ENCODE measurements around the gene WWC2. TPM values are rescaled to one million over a fixed set of nuclear protein-coding genes. Genes with fewer than 3 reads are reported as not detected.
"Not testable (repeated sequence)": the region's sequence is repeated elsewhere in the genome, so short reads cannot be mapped to it uniquely, and the experiment has no call there.

WWC2 gene
- total RNA-seq, 2 experiments from 2014 or later: 0.91 to 1.2 TPM

DNA sequence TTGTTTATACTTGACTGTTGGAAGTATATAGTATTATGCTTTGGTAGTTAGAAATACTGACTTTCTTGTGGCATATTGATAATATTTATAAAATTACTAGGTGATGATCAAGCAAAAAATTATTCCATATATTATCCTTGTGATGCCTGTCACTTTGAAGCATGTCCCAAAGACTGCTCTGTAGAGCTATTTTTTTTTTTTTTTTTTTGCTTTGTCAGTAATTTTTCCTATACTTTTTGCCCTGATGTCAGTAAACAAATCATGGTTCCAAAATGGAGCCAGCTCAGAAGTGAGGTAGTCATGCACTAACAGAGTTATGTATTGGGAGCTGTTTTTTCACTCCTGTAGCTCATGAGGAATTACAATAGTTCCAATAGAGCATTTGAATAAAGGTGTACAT is 11.2 kb downstream of the WWC2 start:
- ATAC-seq (ENCODE audit: low read depth) (no peak), DNase-seq (no peak)
- Mint-ChIP-seq H3K4me3 (no peak overlapping the region), H3K36me3 (no peaks in the 10 kb centered on the region), H3K4me1 (no peaks in the 10 kb centered on the region), H3K9me3 (no peaks in the 10 kb centered on the region), H3K27ac (no peak overlapping the region), H3K27me3 (peaks cover 9% of the 10 kb centered on the region)
- POLR2A ChIA-PET: interaction anchor here (0.7 kb wide), 1 partner anchor 37 kb away, joined by 8 read pairs; no protein-coding TSS in a partner anchor

DNA sequence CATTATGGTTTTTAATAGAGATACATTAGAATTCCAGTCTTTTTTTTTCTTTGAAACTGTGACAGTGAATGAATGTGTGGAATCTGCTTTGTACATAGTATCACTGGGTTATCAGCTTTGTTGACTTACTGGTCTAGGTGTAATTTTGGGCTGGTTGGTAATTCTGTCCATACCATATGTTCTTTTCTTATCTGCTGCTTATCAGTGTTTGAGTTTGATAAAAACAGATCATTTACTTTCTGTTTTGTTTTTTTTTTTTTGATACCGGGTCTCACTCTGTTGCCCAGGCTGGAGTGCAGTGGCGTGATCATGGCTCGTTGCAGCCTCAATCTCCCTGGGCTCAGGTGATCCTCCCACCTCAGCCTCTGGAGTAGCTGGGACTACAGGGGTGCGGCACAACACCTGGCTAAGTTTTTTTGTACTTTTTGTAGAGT is 12.4 kb downstream of the WWC2 start:
- H3K27ac Mint-ChIP-seq: no peak overlapping the region
- ATAC-seq (ENCODE audit: low read depth): no peak
- no peaks in the 10 kb centered on the region for H3K9me3 Mint-ChIP-seq
- no peaks in the 10 kb centered on the region for H3K36me3 Mint-ChIP-seq
- H3K4me1 Mint-ChIP-seq: no peaks in the 10 kb centered on the region
- POLR2A ChIA-PET: no interaction called here
- H3K27me3 Mint-ChIP-seq: peaks cover 11% of the 10 kb centered on the region
- no peak for DNase-seq
- no peak overlapping the region for H3K4me3 Mint-ChIP-seq

DNA sequence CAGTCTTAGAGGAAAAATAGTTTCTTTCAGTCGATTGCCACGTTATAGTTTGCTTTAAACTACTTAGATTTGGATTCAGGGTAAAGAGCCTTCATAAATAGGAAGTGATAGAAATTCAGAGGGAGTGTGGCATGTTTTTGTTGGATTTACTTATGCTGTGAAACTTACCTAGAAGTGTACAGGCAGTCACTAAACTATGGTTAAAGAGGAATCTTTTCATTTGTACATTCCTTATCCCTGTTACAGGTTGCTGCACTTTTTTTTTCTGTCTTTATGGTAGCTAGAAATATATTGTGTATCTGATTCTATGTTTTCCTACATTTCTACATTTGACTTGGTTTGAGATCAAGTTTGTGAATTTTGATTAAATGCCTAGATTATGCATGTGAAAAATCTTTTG is 19.1 kb downstream of the WWC2 start:
- ATAC-seq (ENCODE audit: low read depth): no peak
- Mint-ChIP-seq H3K4me3 (no peak overlapping the region), H3K27me3 (peaks cover 11% of the 10 kb centered on the region), H3K27ac (no peak overlapping the region), H3K36me3 (no peaks in the 10 kb centered on the region), H3K9me3 (no peaks in the 10 kb centered on the region), H3K4me1 (no peaks in the 10 kb centered on the region)
- DNase-seq: no peak
- POLR2A ChIA-PET: no interaction called here

DNA sequence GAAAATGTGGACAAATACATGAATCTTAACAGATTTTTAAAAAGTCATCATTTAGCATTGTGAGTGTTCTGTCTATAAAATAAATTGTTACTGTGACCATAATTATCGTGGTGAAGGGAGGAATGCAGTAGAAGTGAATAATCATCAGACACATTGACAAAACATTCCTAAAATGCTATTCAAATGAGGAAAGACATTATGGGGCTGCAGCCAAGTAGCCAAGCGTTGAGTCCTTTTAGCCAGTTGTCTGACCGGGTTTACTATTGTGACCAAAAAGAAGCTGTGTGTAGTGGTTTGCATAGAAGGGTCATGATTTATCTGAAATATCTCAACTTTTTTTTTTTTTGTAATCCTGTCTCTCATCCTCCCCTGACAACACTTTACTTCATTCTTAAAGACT is 19.5 kb downstream of the WWC2 start:
- Mint-ChIP-seq H3K27me3 (peaks cover 10% of the 10 kb centered on the region), H3K4me3 (no peak overlapping the region), H3K27ac (no peak overlapping the region), H3K36me3 (no peaks in the 10 kb centered on the region), H3K9me3 (no peaks in the 10 kb centered on the region), H3K4me1 (no peaks in the 10 kb centered on the region)
- DNase-seq (no peak), ATAC-seq (ENCODE audit: low read depth) (no peak)
- POLR2A ChIA-PET: no interaction called here

DNA sequence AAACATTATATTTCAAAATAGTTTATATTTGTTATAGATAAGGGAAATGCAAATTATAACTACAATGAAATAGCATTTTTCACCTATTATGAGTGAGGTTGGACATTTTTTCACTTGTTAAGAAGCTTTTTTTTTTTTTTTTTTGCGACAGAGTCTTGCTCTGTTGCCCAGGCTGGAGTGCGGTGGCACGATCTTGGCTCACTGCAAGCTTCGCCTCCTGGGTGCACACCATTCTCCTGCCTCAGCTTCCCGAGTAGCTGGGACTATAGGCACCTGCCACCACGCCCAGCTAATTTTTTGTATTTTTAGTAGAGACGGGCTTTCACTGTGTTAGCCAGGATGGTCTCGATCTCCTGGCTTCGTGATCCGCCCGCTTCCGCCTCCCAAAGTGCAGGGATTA is 22.6 kb downstream of the WWC2 start:
- H3K36me3 Mint-ChIP-seq; H3K27ac Mint-ChIP-seq; DNase-seq; H3K4me1 Mint-ChIP-seq; H3K27me3 Mint-ChIP-seq; H3K9me3 Mint-ChIP-seq; POLR2A ChIA-PET; H3K4me3 Mint-ChIP-seq; ATAC-seq (ENCODE audit: low read depth): not testable (repeated sequence)

GRCh38 chr4:183124228-183124627 is 25.2 kb downstream of the WWC2 start:
- H3K36me3 Mint-ChIP-seq: no peaks in the 10 kb centered on the region
- no peak overlapping the region for H3K4me3 Mint-ChIP-seq
- no peaks in the 10 kb centered on the region for H3K9me3 Mint-ChIP-seq
- no peaks in the 10 kb centered on the region for H3K4me1 Mint-ChIP-seq
- ATAC-seq (ENCODE audit: low read depth): no peak
- POLR2A ChIA-PET: no interaction called here
- DNase-seq: no peak
- no peak overlapping the region for H3K27ac Mint-ChIP-seq
- peaks cover 9% of the 10 kb centered on the region for H3K27me3 Mint-ChIP-seq

DNA sequence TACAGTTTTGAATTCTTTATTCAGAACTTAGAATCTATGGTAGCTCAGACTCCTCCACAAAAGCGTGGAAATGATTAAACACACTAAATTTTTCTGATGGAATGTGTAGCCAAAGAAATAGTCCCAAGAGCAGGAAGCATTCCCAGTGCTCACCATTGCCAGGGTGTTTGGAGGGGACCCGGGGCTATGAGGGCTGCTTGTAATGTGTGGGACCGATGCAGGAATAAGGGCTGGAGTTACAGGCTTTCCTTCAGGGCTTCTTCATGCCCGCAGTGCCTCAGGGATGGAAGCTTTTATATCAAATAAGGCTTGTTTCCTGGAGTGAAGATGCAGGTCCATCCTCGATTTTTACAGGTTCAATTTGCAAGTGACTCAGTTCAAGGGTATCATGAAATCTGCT is 25.8 kb downstream of the WWC2 start:
- H3K4me1 Mint-ChIP-seq: no peaks in the 10 kb centered on the region
- H3K4me3 Mint-ChIP-seq: no peak overlapping the region
- peaks cover 9% of the 10 kb centered on the region for H3K27me3 Mint-ChIP-seq
- H3K27ac Mint-ChIP-seq: no peak overlapping the region
- no peaks in the 10 kb centered on the region for H3K9me3 Mint-ChIP-seq
- H3K36me3 Mint-ChIP-seq: no peaks in the 10 kb centered on the region
- no peak for ATAC-seq (ENCODE audit: low read depth)
- POLR2A ChIA-PET: no interaction called here
- no peak for DNase-seq

GRCh38 chr4:183129125-183129524 is 30.1 kb downstream of the WWC2 start:
- Mint-ChIP-seq H3K27ac (no peak overlapping the region), H3K27me3 (peaks cover 1% of the 10 kb centered on the region), H3K4me3 (no peak overlapping the region), H3K4me1 (no peaks in the 10 kb centered on the region), H3K36me3 (no peaks in the 10 kb centered on the region), H3K9me3 (no peaks in the 10 kb centered on the region)
- POLR2A ChIA-PET: no interaction called here
- DNase-seq (no peak), ATAC-seq (ENCODE audit: low read depth) (no peak)

GRCh38 chr4:183129675-183130074 is 30.6 kb downstream of the WWC2 start:
- DNase-seq (no peak), ATAC-seq (ENCODE audit: low read depth) (no peak)
- no peaks in the 10 kb centered on the region for H3K9me3 Mint-ChIP-seq
- H3K4me3 Mint-ChIP-seq: no peak overlapping the region
- POLR2A ChIA-PET: no interaction called here
- H3K4me1 Mint-ChIP-seq: no peaks in the 10 kb centered on the region
- no peaks in the 10 kb centered on the region for H3K27me3 Mint-ChIP-seq
- no peak overlapping the region for H3K27ac Mint-ChIP-seq
- H3K36me3 Mint-ChIP-seq: no peaks in the 10 kb centered on the region

- Mint-ChIP-seq H3K27ac (no peak overlapping the region), H3K36me3 (no peaks in the 10 kb centered on the region), H3K4me3 (no peak overlapping the region), H3K9me3 (no peaks in the 10 kb centered on the region), H3K27me3 (no peaks in the 10 kb centered on the region), H3K4me1 (no peaks in the 10 kb centered on the region)
- DNase-seq (no peak), ATAC-seq (ENCODE audit: low read depth) (no peak)
- POLR2A ChIA-PET: no interaction called here
Observed at GRCh38 chr4:183130328-183131155, 31.5 kb downstream of the WWC2 start.

DNA sequence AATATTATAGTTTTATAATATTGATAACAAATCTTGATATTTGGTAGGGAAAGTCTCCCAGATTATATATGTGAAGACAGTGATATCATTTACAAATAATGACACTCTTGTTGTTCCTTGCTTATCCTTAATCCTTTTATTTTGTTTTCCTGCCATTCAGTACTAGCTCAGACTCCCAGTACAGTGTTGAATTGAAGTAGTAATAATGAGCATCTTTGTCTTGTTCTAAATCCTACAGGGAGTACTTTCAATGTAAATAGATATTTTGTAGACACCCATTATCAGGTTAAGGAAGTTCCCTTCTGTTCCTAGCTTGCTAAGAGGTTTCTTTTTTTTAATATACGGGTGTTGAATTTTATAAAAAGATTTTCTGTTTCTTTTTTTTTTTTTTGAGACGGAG is 33.0 kb downstream of the WWC2 start:
- Mint-ChIP-seq H3K4me1 (no peaks in the 10 kb centered on the region), H3K4me3 (no peak overlapping the region), H3K27me3 (no peaks in the 10 kb centered on the region), H3K36me3 (no peaks in the 10 kb centered on the region), H3K9me3 (no peaks in the 10 kb centered on the region), H3K27ac (no peak overlapping the region)
- POLR2A ChIA-PET: no interaction called here
- ATAC-seq (ENCODE audit: low read depth) (no peak), DNase-seq (no peak)

- ATAC-seq (ENCODE audit: low read depth) (no peak), DNase-seq (no peak)
- no peaks in the 10 kb centered on the region for H3K36me3 Mint-ChIP-seq
- H3K9me3 Mint-ChIP-seq: no peaks in the 10 kb centered on the region
- no peak overlapping the region for H3K4me3 Mint-ChIP-seq
- no peaks in the 10 kb centered on the region for H3K4me1 Mint-ChIP-seq
- POLR2A ChIA-PET: no interaction called here
- H3K27me3 Mint-ChIP-seq: no peaks in the 10 kb centered on the region
- H3K27ac Mint-ChIP-seq: no peak overlapping the region
Observed at GRCh38 chr4:183132865-183133264, 33.8 kb downstream of the WWC2 start.

DNA sequence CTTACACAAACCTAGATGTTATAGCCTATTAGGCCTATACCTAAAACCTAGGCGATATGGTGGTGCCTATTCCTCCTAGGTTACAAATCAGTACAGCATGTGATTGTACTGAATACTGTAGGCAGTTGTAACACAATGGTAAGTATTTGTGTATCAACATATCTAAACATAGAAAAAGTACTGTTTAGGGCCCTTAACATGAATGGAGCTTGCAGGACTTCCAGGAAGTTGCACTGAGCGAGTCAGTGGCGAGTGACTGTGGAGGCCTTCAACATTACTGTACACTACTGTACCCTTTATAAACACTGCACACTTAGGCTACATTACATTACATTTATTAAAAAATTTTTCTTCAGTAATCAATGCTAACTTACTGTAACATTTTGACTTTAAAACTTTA is 37.8 kb downstream of the WWC2 start:
- ATAC-seq (ENCODE audit: low read depth) (no peak), DNase-seq (no peak)
- H3K4me3 Mint-ChIP-seq: no peak overlapping the region
- H3K27ac Mint-ChIP-seq: no peak overlapping the region
- H3K36me3 Mint-ChIP-seq: no peaks in the 10 kb centered on the region
- POLR2A ChIA-PET: no interaction called here
- H3K4me1 Mint-ChIP-seq: no peaks in the 10 kb centered on the region
- H3K9me3 Mint-ChIP-seq: no peaks in the 10 kb centered on the region
- no peaks in the 10 kb centered on the region for H3K27me3 Mint-ChIP-seq

DNA sequence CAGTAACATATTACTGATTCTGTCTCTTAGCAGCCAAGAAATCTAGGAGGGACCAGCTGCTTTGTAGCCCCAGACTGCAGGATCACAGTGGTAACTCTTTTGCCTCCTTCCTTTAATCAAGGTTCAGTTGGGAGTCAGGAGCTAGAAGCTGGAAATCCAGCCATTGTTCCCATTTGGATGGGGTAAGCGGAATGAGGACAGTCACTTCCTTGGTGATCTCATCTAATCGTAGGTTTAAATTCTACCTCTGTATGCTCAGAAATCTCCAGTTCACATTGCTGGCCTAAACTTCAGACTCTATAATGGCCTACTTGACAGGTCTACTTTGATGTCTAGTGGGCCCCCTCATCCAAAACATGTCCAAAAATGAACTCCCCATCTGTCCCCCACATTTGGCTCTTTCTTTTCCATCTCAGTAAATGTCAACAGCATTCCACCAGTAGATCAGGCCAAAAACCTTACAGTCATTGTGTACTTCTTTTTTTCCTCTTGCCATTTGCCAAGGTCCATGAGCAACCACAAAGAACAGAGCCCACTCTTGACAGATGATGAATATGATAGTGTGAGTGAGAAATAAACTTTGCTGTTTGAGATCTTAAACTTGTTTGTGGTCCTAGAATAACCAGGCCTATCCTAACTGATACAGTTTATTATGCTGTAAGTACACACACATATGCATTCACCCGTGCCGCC is 40.1 kb downstream of the WWC2 start:
- Mint-ChIP-seq H3K27me3 (peaks cover 3% of the 10 kb centered on the region), H3K9me3 (no peaks in the 10 kb centered on the region), H3K36me3 (no peaks in the 10 kb centered on the region), H3K4me1 (peaks cover 1% of the 10 kb centered on the region), H3K4me3 (no peak overlapping the region), H3K27ac (no peak overlapping the region)
- DNase-seq (no peak), ATAC-seq (ENCODE audit: low read depth) (no peak)
- POLR2A ChIA-PET: no interaction called here
